Stomach smooth muscle (tissue), 2 donors: ENCODE results near the gene TANC1.
"Not testable (repeated sequence)": the region's sequence is repeated elsewhere in the genome, so short reads cannot be mapped to it uniquely, and the experiment has no call there.

Experiments
- H3K27ac ChIP-seq: one replicate; pipeline ENCODE4 v1.7.0; 2013; ENCODE audit warnings: mild to moderate bottlenecking, low read length, inconsistent platforms
- H3K27me3 ChIP-seq, 2 donors: one replicate each; pipeline ENCODE4 v1.7.0; 2013; ENCODE audit warnings: low read length in 2 of 2; ENCODE audit not compliant: insufficient read depth in 2 of 2, control insufficient read depth in 1 of 2
- H3K36me3 ChIP-seq, 2 donors: one replicate each; pipeline ENCODE4 v1.7.0; 2013; ENCODE audit warnings: low read length in 2 of 2; ENCODE audit not compliant: control insufficient read depth in 2 of 2, insufficient read depth in 2 of 2
- H3K4me1 ChIP-seq: one replicate; pipeline ENCODE4 v1.7.0; 2013; ENCODE audit warnings: low read length; ENCODE audit not compliant: control insufficient read depth, insufficient read depth
- H3K4me3 ChIP-seq, 2 donors: one replicate each; pipeline ENCODE4 v1.7.0; 2013; ENCODE audit warnings: low read length in 2 of 2
- H3K9ac ChIP-seq, 2 donors: one replicate each; pipeline ENCODE4 v1.7.0; 2013; ENCODE audit warnings: low read length in 2 of 2, mild to moderate bottlenecking in 1 of 2
- H3K9me3 ChIP-seq, 2 donors: one replicate each; pipeline ENCODE4 v1.7.0; 2013; ENCODE audit warnings: low read length in 2 of 2; ENCODE audit not compliant: control insufficient read depth in 2 of 2
- donor health status: healthy.
- donor health status: Pancreatic carcinoma.

Gene TANC1

GRCh38 chr2:159086826-159087225 lies 118.4 kb downstream of the TANC1 start:
- Histone ChIP-seq H3K27ac (no peak overlapping the region), H3K36me3 (no peaks in the 10 kb centered on the region), H3K9ac (no peak overlapping the region)

DNA sequence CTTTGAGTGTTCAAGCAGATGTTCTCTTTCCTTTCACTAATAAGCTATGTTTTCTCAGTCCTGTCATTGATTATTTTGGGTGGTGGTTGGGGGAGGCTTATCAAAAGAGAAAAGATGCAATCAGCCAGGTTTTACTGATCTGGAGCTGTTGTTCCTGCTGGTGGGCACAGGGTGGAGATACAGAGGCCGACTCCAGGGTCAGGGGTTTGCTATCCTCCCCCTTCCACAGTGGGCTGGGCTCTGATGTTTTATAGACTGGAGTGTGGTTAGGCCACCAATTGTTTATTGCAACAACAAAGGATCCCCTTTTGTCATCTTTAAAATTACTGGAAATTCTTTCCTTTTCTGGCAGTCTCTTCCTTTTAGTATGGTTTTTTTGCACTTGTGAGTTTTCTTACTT lies 120.5 kb downstream of the TANC1 start:
- Histone ChIP-seq H3K9me3 (no peaks in the 10 kb centered on the region), H3K27ac (peak overlapping the region; percentile 75), H3K9ac (no peak overlapping the region), H3K4me1 (peaks cover 60% of the 10 kb centered on the region), H3K4me3 (no peak overlapping the region), H3K36me3 (no peaks in the 10 kb centered on the region), H3K27me3 (no peaks in the 10 kb centered on the region)

More at GRCh38 chr2:159086826-159087225, 118.4 kb downstream of the TANC1 start:
- Histone ChIP-seq H3K27me3 (no peaks in the 10 kb centered on the region), H3K4me1 (peaks cover 45% of the 10 kb centered on the region), H3K9me3 (no peaks in the 10 kb centered on the region), H3K4me3 (no peak overlapping the region)

DNA sequence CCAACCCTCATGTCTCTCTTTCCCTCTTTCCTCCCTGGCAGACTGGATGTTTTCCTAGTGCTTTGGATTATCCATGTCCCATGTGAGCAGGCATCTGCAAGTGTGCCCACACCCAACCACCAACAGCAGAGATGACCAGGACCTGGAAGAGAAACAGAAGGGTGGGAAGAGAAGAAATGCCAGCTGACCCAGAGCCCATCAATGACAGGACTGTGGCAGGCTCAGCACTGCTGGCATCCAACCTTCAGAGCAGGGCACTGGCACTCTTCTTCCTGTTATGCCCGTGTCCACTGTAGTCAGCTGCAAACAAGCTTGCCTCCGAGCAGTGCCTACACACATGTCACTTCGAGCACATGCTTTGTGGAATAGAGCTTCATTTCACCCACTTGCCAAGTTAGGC lies 121.1 kb downstream of the TANC1 start:
- Histone ChIP-seq H3K9ac (no peak overlapping the region), H3K27ac (peak overlapping the region; percentile 75), H3K4me1 (peaks cover 61% of the 10 kb centered on the region)

DNA sequence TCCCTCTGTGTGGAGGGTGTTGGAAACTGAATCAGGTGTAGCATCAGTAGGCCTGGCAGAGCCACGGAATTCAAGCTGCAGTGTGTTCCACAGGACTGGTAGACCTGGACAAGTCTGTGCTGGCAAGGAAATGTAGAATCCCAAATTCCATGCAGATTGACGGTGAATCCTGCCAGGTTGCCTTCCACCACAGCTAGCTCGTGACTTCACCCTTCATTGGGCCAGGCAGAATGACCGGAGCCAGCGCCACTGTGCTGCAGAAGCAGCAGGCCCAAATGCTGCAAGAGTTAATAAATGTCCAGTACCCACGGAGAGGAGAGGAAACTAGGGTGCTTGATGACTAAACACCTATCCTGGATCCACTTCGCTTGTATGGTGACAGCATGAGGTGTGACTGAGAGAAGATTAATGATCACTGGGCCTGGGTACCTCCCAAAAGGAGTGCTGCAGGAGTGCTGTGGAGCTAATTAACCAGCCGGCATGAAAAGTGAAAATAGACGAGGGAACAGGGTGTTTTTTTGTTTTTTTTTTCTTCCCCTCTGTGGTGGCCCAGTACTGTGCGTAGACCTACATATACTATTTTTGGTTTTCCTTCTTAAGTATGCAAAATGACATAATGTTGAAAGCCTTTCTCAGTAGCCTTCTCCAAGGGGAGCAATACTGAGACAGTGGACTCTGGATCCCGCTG lies 122.2 kb downstream of the TANC1 start:
- Histone ChIP-seq H3K27ac (peak overlapping the region; percentile 75), H3K9me3 (no peaks in the 10 kb centered on the region), H3K4me1 (peaks cover 60% of the 10 kb centered on the region), H3K36me3 (no peaks in the 10 kb centered on the region), H3K9ac (peak overlapping the region; percentile 1 to 42), H3K27me3 (no peaks in the 10 kb centered on the region), H3K4me3 (peak overlapping the region; percentile 2 to 47)

More for the DNA sequence above, 121.1 kb downstream of the TANC1 start:
- Histone ChIP-seq H3K9me3 (no peaks in the 10 kb centered on the region), H3K27me3 (no peaks in the 10 kb centered on the region), H3K36me3 (no peaks in the 10 kb centered on the region), H3K4me3 (peak overlapping the region in 1 of 2 donors; percentile 8)

DNA sequence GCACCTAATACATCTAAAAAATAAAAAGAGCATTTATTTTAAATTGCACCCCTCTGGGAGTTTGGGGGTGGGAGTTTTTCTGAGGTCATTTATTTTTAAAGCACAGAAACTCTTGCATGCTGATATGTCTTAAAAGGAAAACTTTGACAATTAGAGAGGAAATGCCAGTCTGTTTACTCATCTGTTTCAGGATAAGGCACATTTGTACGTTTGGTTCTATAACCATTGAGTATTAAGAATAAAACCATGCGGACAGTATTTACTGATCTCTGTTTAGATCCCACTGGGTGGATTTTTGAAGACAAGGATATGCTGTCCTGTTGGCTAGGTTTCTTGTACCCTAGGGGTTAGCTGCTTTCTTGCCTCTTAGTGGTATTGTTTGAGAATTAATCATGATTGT lies 122.9 kb downstream of the TANC1 start:
- Histone ChIP-seq H3K27me3 (no peaks in the 10 kb centered on the region), H3K9me3 (peaks cover 0 to 2% of the 10 kb centered on the region in 2 donors), H3K27ac (peak overlapping the region; percentile 75), H3K9ac (peak overlapping the region in 1 of 2 donors; percentile 1), H3K36me3 (no peaks in the 10 kb centered on the region), H3K4me3 (no peak overlapping the region), H3K4me1 (peaks cover 53% of the 10 kb centered on the region)

DNA sequence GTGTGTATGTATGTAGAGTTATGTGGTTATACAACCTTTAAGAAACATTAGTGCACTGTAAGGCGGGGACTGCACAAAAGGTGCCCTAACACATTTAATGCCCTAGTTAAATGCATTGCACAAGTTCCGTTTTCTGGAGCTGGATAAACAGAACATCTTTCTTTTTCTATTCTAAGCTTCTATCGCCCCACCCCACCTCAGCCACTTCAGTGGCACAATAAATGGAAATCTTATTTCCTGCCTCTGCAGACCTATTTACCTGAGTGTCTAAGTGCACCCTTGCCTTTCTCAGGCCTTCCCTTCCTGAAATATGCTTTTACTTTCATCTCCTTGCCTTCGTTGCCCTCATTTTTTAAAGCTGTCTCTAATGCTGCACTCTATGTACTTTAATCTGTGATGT lies 123.5 kb downstream of the TANC1 start:
- Histone ChIP-seq H3K4me3 (peak overlapping the region in 1 of 2 donors; percentile 3), H3K9me3 (peaks cover 0 to 5% of the 10 kb centered on the region in 2 donors), H3K4me1 (peaks cover 52% of the 10 kb centered on the region), H3K27ac (peak overlapping the region; percentile 75), H3K27me3 (no peaks in the 10 kb centered on the region), H3K36me3 (no peaks in the 10 kb centered on the region), H3K9ac (no peak overlapping the region)

DNA sequence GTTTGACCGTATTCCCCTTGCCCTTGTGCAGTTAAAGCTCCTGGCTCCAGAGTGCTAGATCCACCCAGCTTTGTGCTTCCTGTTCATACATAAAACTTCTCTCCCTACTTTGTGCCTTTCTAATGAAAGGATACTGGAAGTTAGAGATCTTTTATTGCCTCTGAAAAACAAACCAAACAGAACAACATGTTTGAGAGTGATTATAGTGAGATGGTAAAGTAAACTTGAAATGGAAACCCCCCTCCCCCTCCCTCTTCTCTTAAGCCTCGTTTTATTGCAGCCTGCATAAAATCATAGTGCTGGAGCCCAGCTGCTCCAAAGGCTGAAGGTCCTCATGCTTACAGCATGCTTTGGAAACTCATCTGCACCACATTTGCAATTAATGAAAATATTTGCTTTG lies 125.1 kb downstream of the TANC1 start:
- H3K4me1 ChIP-seq, result peaks cover 52% of the 10 kb centered on the region
- H3K36me3 ChIP-seq, result peaks cover 0 to 5% of the 10 kb centered on the region in 2 donors
- H3K4me3 ChIP-seq, result no peak overlapping the region
- H3K27ac ChIP-seq, result peak overlapping the region; percentile 75
- H3K9ac ChIP-seq, result no peak overlapping the region
- no peaks in the 10 kb centered on the region for H3K27me3 ChIP-seq
- H3K9me3 ChIP-seq, result peaks cover 0 to 5% of the 10 kb centered on the region in 2 donors

DNA sequence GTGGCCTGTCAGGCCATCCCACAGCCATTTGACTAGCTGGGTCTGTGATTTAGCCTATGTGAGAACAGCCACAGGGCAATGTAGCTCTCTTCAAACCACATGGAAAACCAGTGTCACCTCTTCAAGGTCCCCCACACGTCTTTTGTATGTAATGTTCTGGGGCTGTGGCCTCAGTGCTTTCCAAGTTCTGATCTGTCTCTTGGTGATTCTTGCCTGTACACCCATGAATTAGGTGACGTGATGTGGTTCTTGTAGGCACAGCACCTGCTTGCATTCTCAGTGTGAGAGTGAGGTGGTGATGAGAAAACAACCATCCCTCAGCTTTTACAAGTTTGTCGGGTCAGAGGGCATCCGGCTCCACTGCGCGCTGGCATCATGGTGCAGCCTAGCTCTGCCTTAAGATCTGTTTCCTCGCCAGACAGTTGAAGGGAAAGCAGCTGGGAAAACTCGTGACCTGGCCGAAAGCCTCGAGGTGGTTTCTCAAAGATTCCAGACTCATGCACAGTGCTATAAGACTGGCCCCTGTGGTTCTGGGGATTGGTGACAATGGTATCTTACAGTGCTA lies 125.8 kb downstream of the TANC1 start:
- Histone ChIP-seq H3K4me3 (peak overlapping the region in 1 of 2 donors; percentile 18), H3K4me1 (peaks cover 46% of the 10 kb centered on the region), H3K27me3 (no peaks in the 10 kb centered on the region), H3K36me3 (peaks cover 0 to 5% of the 10 kb centered on the region in 2 donors), H3K27ac (peak overlapping the region; percentile 75), H3K9me3 (peaks cover 0 to 5% of the 10 kb centered on the region in 2 donors), H3K9ac (no peak overlapping the region)

DNA sequence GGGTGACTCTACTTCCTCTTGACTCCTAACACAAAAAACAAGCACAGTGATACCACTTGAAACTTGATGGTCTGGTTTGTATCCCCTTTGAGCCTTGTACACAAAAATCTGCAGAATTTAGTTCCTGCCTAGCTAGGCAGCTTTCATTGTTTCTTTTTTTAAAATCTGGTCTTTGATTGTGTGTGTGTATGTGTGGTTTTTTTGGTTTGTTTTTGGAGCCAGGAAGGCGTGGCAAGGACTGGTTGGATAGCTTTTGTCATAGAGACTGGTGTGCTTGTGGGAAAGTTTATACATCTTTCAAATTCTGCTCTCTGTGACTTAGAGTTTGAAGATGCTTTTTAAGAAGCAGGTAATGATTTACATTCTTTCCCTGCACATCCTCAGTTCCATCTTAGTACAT lies 127.4 kb downstream of the TANC1 start:
- Histone ChIP-seq H3K27ac (no peak overlapping the region), H3K9ac (no peak overlapping the region), H3K36me3 (peaks cover 0 to 5% of the 10 kb centered on the region in 2 donors), H3K4me1 (peaks cover 31% of the 10 kb centered on the region), H3K9me3 (peaks cover 0 to 5% of the 10 kb centered on the region in 2 donors), H3K4me3 (no peak overlapping the region), H3K27me3 (no peaks in the 10 kb centered on the region)

DNA sequence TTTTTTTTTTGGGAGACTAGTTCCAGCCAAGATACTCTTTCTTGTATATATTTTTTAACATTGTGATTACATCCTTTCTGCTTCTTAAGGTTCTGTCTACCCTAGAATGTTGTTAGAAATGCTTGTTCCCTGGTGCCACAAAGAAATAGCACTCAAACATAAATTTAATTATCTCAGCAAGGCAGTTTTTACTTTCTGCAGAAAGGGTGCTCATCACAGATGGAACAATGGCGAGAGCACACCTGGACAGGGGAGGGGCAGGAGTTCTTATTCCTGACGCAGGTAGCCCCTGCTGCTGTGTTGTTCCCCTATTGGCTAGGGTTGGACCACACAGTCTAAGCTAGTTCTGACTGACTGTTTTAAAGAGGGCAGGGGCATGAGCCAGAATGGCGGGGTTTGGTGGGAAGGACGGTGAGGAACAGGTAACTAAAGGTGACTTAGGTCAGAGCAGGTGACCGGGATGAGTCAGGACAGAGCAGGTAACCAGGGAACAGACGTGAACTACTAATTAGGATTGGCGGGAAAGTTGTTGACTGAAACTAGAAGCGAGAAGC lies 127.9 kb downstream of the TANC1 start:
- H3K9me3 ChIP-seq, H3K27me3 ChIP-seq, H3K36me3 ChIP-seq, H3K27ac ChIP-seq, H3K9ac ChIP-seq, H3K4me3 ChIP-seq: not testable (repeated sequence)
- peaks cover 29% of the 10 kb centered on the region for H3K4me1 ChIP-seq

DNA sequence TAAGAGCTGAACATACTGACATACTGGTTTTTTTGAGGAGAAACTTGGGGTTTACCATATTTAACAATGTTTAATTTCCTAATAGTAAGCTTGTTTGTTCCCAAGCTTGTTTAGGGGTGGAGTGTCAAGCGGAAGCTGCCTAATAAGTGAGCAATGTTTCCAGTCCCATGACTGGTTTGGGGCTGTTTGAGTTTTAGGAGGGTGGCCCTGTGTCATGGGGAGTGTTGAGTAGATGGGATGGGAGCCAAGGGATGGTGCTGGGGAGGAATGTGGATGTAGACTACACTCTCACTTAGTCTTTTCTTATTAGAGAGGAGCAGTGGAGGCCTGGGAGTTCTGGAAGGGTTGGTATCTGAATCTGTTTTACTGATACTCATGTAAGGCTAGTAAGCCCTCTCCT lies 128.5 kb downstream of the TANC1 start:
- H3K9me3 ChIP-seq, result peaks cover 0 to 5% of the 10 kb centered on the region in 2 donors
- H3K4me3 ChIP-seq, result no peak overlapping the region
- H3K27ac ChIP-seq, result no peak overlapping the region
- H3K4me1 ChIP-seq, result peaks cover 25% of the 10 kb centered on the region
- no peak overlapping the region for H3K9ac ChIP-seq
- H3K36me3 ChIP-seq, result peaks cover 0 to 5% of the 10 kb centered on the region in 2 donors
- H3K27me3 ChIP-seq, result no peaks in the 10 kb centered on the region
